Memory B cell (primary cell): ENCODE measurements around the gene ABLIM3.
"Not testable (repeated sequence)": the region's sequence is repeated elsewhere in the genome, so short reads cannot be mapped to it uniquely, and the experiment has no call there.

Source experiments
- ATAC-seq: fragments of 150-1000 bp; cut with Tn5 transposase; 2 replicates; pipeline ENCODE4 v1.10.0; 2021; ENCODE audit warnings: low read depth, mild to moderate bottlenecking, moderate library complexity
- DNase-seq, 2 donors: peaks; one replicate each; pipeline ENCODE4 v3.0.0; 2022; ENCODE audit warnings: low spot score in 2 of 2
- H3K27ac Mint-ChIP-seq: one replicate; pipeline ENCODE4 v1.8.0; 2022; ENCODE audit warnings: mild to moderate bottlenecking, moderate library complexity, mixed read lengths
- H3K27me3 Mint-ChIP-seq: one replicate; pipeline ENCODE4 v1.8.0; 2022; ENCODE audit warnings: mixed read lengths
- H3K36me3 Mint-ChIP-seq: one replicate; pipeline ENCODE4 v1.8.0; 2022; ENCODE audit warnings: mild to moderate bottlenecking, mixed read lengths
- H3K4me1 Mint-ChIP-seq: one replicate; pipeline ENCODE4 v1.8.0; 2022; ENCODE audit warnings: mixed read lengths
- H3K4me3 Mint-ChIP-seq: one replicate; pipeline ENCODE4 v1.8.0; 2022; ENCODE audit warnings: mild to moderate bottlenecking, moderate library complexity, mixed read lengths
- H3K9me3 Mint-ChIP-seq: one replicate; pipeline ENCODE4 v1.8.0; 2022; ENCODE audit warnings: mixed read lengths

Gene ABLIM3

DNA sequence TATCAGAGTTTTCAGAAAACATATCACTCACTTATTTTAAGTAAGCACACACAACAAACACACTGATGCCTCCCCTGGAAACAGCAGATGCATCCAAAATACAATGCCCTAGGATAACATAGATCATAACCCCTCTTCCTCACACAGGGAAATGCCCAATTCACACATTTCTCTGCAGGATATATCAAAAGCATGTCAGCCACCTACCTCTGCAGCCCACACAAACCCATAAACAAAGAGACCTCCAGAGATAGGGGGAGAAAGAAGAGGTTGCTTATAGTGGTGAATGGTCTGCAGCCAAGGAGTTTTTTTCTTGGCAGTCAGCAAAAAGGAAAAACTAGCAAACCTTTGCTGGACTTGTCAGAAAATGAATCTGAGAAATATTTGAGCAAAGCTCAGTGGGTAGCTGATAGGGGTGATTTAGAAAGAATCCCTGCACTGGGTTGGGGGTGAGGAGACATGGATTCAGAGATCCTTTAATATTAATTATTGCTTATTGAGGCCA lies 36.1 kb downstream of the ABLIM3 start:
- Mint-ChIP-seq H3K4me3 (no peak overlapping the region), H3K36me3 (no peaks in the 10 kb centered on the region), H3K4me1 (no peaks in the 10 kb centered on the region)

DNA sequence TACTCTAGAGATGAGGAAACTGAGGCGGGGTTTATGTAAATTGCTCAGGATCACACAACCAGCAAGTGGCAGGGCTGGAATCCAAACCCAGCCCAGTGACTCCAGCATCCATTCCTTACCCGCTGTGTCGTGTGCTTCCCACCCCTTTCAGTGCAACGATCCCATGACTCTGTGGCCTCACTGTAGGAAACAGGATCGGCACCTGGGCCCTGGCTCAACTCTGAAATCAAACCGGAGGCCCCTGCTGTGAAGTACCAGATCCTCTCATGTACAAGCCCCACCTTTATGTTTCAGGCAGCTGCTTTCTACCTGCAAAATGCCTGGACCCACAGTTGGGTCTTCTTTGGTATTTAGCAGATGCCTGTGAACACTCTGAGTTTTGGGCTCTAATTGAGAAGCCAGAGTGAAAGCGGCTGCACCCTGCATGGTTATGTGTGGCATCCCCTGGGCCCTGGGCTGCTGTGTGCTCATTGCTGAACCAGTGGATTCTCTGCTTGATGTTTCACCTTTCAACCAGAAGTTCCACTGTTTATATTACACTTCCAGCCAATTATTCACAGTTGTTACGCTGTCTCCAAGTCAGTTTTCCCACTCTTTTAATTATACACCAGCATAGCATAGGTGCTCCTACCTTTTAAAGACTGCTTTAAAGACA lies 36.7 kb downstream of the ABLIM3 start:
- no peak overlapping the region for H3K4me3 Mint-ChIP-seq

More for the DNA sequence above, 36.1 kb downstream of the ABLIM3 start:
- no peaks in the 10 kb centered on the region for H3K9me3 Mint-ChIP-seq
- ATAC-seq, result no peak
- no peak for DNase-seq
- no peak overlapping the region for H3K27ac Mint-ChIP-seq
- H3K27me3 Mint-ChIP-seq, result peaks cover 14% of the 10 kb centered on the region

DNA sequence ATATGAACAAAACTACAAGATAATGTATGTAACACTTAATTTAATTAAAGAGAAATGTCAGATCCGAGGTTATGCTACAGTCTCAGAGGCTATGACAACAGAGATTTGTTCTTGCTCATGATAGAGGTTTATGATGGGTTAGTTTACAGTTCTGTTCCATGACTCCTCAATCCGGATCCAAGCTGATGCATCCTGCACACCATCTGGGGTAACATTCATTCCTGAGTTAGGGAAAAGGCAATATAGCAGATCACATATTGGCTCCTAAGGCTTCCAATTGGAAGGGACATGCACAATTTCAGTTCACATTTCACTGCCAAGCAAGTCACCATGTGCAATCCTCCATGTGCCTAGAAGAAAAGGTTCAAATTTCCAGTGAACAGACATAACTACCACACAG lies 40.4 kb downstream of the ABLIM3 start:
- H3K4me1 Mint-ChIP-seq, result no peaks in the 10 kb centered on the region
- no peak for ATAC-seq
- no peak overlapping the region for H3K27ac Mint-ChIP-seq
- DNase-seq, result no peak
- H3K9me3 Mint-ChIP-seq, result no peaks in the 10 kb centered on the region
- H3K36me3 Mint-ChIP-seq, result no peaks in the 10 kb centered on the region
- H3K27me3 Mint-ChIP-seq, result peaks cover 19% of the 10 kb centered on the region
- H3K4me3 Mint-ChIP-seq, result no peak overlapping the region

More for the DNA sequence above, 36.7 kb downstream of the ABLIM3 start:
- Mint-ChIP-seq H3K27ac (no peak overlapping the region), H3K36me3 (no peaks in the 10 kb centered on the region), H3K4me1 (no peaks in the 10 kb centered on the region), H3K27me3 (peaks cover 12% of the 10 kb centered on the region), H3K9me3 (no peaks in the 10 kb centered on the region)
- ATAC-seq, result no peak
- DNase-seq, result no peak

GRCh38 chr5:149182241-149182640 lies 40.9 kb downstream of the ABLIM3 start:
- Mint-ChIP-seq H3K4me1 (no peaks in the 10 kb centered on the region), H3K36me3 (no peaks in the 10 kb centered on the region), H3K27me3 (peaks cover 18% of the 10 kb centered on the region), H3K27ac (no peak overlapping the region), H3K4me3 (no peak overlapping the region), H3K9me3 (no peaks in the 10 kb centered on the region)
- ATAC-seq, result no peak
- no peak for DNase-seq

GRCh38 chr5:149185067-149185466 lies 43.8 kb downstream of the ABLIM3 start:
- Mint-ChIP-seq H3K27ac (no peak overlapping the region), H3K9me3 (no peaks in the 10 kb centered on the region), H3K4me1 (no peaks in the 10 kb centered on the region), H3K4me3 (no peak overlapping the region), H3K27me3 (peaks cover 14% of the 10 kb centered on the region), H3K36me3 (no peaks in the 10 kb centered on the region)
- DNase-seq (no peak), ATAC-seq (no peak)

GRCh38 chr5:149186506-149186905 lies 45.2 kb downstream of the ABLIM3 start:
- ATAC-seq, result no peak
- Mint-ChIP-seq H3K4me3 (no peak overlapping the region), H3K9me3 (no peaks in the 10 kb centered on the region), H3K4me1 (no peaks in the 10 kb centered on the region), H3K36me3 (no peaks in the 10 kb centered on the region), H3K27ac (no peak overlapping the region), H3K27me3 (peaks cover 12% of the 10 kb centered on the region)
- DNase-seq, result no peak

- H3K36me3 Mint-ChIP-seq, ATAC-seq, H3K27ac Mint-ChIP-seq, H3K4me1 Mint-ChIP-seq, DNase-seq, H3K4me3 Mint-ChIP-seq, H3K9me3 Mint-ChIP-seq: not testable (repeated sequence)
- H3K27me3 Mint-ChIP-seq, result peaks cover 12% of the 10 kb centered on the region
Observed at GRCh38 chr5:149187617-149188016, 46.3 kb downstream of the ABLIM3 start.

DNA sequence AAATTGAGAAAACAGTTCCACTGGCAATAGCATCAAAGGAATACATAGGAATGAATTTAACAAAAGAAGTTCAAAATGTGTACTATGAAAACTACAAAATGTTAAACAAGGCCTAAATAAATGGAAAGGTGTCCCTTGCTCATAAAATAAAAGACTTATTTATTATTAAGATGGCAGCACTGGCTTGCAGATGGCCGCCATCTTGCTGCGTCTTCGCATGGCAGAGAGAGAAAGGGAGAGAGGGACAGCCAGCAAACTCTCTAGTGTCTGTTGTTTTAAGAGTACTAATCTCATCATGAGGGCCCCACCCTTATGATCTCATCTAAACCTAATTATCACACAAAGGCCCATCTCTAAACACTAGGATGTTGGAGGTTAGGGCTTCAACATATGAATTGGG lies 47.1 kb downstream of the ABLIM3 start:
- no peaks in the 10 kb centered on the region for H3K4me1 Mint-ChIP-seq
- ATAC-seq (no peak), DNase-seq (no peak)
- H3K27me3 Mint-ChIP-seq, result peaks cover 13% of the 10 kb centered on the region
- no peaks in the 10 kb centered on the region for H3K9me3 Mint-ChIP-seq
- no peaks in the 10 kb centered on the region for H3K36me3 Mint-ChIP-seq
- H3K27ac Mint-ChIP-seq, result no peak overlapping the region
- no peak overlapping the region for H3K4me3 Mint-ChIP-seq

DNA sequence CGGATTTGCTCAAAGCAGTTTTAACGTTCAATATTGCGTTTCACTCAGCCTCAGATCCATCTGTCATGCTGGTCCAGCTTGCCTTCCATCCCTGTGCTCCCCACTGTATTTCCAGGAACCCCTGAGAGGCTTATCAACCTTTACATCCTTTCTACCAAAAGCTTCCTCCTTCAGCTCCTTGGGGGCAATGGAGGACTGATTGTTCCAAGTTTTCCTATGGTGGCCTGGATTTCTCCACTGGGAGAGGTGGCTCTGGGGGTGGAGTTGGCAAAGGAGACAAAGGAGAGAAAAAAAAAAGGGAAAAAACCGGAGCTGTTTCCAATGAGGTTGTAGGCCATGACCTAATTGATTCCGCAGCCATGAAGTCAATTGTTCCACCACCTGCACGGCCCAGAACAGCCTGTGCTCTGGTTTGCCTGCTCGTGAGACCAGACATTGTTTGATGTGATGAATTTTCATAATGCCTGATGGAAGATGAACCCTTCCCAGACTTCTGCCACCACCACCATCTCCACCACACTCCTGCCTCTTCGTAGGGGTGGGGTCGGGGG lies 54.1 kb downstream of the ABLIM3 start:
- H3K36me3 Mint-ChIP-seq, result no peaks in the 10 kb centered on the region
- ATAC-seq (no peak), DNase-seq (no peak)
- no peak overlapping the region for H3K27ac Mint-ChIP-seq
- H3K27me3 Mint-ChIP-seq, result peaks cover 2% of the 10 kb centered on the region
- H3K9me3 Mint-ChIP-seq, result no peaks in the 10 kb centered on the region
- no peaks in the 10 kb centered on the region for H3K4me1 Mint-ChIP-seq
- no peak overlapping the region for H3K4me3 Mint-ChIP-seq

DNA sequence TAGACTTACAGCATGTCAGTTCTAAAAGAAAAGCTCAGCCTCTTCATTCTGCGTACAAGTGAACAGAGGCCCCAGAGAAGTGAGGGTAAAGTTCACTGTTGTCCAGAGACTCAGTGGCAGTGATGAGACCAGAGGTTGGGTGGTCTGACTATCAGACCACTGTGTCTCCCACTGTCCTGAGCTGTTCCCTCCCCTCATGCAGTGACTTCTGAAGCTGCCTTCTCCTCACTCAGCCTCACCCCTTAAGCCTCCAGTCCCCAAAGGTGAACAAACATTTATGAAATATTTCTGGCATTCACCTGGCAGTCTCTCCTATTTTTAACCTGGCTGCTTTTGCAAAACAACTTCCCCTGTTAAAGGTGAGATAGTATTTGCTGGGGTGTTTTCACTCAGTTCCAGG lies 54.7 kb downstream of the ABLIM3 start:
- no peak overlapping the region for H3K4me3 Mint-ChIP-seq
- H3K27ac Mint-ChIP-seq, result no peak overlapping the region
- no peaks in the 10 kb centered on the region for H3K9me3 Mint-ChIP-seq
- ATAC-seq (no peak), DNase-seq (no peak)
- H3K4me1 Mint-ChIP-seq, result no peaks in the 10 kb centered on the region
- no peaks in the 10 kb centered on the region for H3K36me3 Mint-ChIP-seq
- H3K27me3 Mint-ChIP-seq, result peaks cover 2% of the 10 kb centered on the region

DNA sequence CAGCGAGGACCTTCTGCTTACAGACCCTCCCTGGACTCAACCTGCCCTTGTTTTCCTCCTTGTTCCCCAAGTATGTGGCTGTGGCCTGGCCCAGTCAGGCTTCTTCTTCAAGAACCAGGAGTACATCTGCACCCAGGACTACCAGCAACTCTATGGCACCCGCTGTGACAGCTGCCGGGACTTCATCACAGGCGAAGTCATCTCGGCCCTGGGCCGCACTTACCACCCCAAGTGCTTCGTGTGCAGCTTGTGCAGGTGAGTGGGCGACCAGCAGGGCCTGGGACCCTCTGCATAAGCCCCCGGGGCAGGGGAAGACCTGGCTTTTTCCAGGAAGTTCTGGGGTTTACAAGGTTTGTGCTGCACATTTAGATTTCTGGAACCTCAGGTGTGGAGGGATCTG lies 56.9 kb downstream of the ABLIM3 start:
- no peak overlapping the region for H3K4me3 Mint-ChIP-seq
- ATAC-seq, result no peak
- H3K9me3 Mint-ChIP-seq, result no peaks in the 10 kb centered on the region
- H3K4me1 Mint-ChIP-seq, result no peaks in the 10 kb centered on the region
- no peaks in the 10 kb centered on the region for H3K27me3 Mint-ChIP-seq
- no peak for DNase-seq
- no peaks in the 10 kb centered on the region for H3K36me3 Mint-ChIP-seq
- no peak overlapping the region for H3K27ac Mint-ChIP-seq

- no peaks in the 10 kb centered on the region for H3K36me3 Mint-ChIP-seq
Observed at GRCh38 chr5:149200355-149200754, 59.1 kb downstream of the ABLIM3 start.

GRCh38 chr5:149201121-149201637 lies 59.9 kb downstream of the ABLIM3 start:
- no peak overlapping the region for H3K4me3 Mint-ChIP-seq

More at GRCh38 chr5:149200355-149200754, 59.1 kb downstream of the ABLIM3 start:
- Mint-ChIP-seq H3K9me3 (no peaks in the 10 kb centered on the region), H3K27me3 (no peaks in the 10 kb centered on the region), H3K27ac (no peak overlapping the region), H3K4me3 (no peak overlapping the region), H3K4me1 (no peaks in the 10 kb centered on the region)
- ATAC-seq (no peak), DNase-seq (no peak)

GRCh38 chr5:149202910-149203451 lies 61.7 kb downstream of the ABLIM3 start:
- no peaks in the 10 kb centered on the region for H3K9me3 Mint-ChIP-seq
- DNase-seq, result no peak
- H3K27ac Mint-ChIP-seq, result no peak overlapping the region
- no peaks in the 10 kb centered on the region for H3K36me3 Mint-ChIP-seq
- peaks cover 2% of the 10 kb centered on the region for H3K27me3 Mint-ChIP-seq
- ATAC-seq, result no peak
- no peak overlapping the region for H3K4me3 Mint-ChIP-seq
- no peaks in the 10 kb centered on the region for H3K4me1 Mint-ChIP-seq

More at GRCh38 chr5:149201121-149201637, 59.9 kb downstream of the ABLIM3 start:
- no peaks in the 10 kb centered on the region for H3K36me3 Mint-ChIP-seq
- ATAC-seq (no peak), DNase-seq (no peak)
- H3K4me1 Mint-ChIP-seq, result no peaks in the 10 kb centered on the region
- H3K9me3 Mint-ChIP-seq, result no peaks in the 10 kb centered on the region
- peaks cover 2% of the 10 kb centered on the region for H3K27me3 Mint-ChIP-seq
- no peak overlapping the region for H3K27ac Mint-ChIP-seq
